HG02884 (cell line): ENCODE data around the gene TNFSF11.
"Not testable (repeated sequence)": the region's sequence is repeated elsewhere in the genome, so short reads cannot be mapped to it uniquely, and the experiment has no call there.

ENCODE experiments used
- ATAC-seq: cut with Tn5 transposase; IDR thresholded peaks from one replicate; pipeline ENCODE4 v1.9.1; 2021; ENCODE audit warnings: mild to moderate bottlenecking, moderate library complexity; ENCODE audit not compliant: unreplicated experiment

Gene TNFSF11

GRCh38 chr13:42559573-42560218 is 14.3 kb upstream of the TNFSF11 start:
- not testable (repeated sequence) for ATAC-seq

DNA sequence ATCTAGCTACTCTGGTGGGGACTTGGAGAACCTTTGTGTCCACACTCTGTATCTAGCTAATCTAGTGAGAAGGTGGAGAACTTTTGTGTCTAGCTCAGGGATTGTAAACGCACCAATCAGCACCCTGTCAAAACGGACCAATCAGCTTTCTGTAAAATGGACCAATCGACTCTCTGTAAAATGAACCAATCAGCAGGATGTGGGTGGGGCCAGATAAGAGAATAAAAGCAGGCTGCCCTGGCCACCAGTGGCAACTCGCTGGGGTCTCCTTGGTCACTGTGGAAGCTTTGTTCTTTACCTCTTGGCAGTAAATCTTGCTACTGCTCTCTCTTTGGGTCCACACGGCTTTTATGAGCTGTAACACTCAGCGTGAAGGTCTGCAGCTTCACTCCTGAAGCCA is 13.6 kb upstream of the TNFSF11 start:
- ATAC-seq: not testable (repeated sequence)

DNA sequence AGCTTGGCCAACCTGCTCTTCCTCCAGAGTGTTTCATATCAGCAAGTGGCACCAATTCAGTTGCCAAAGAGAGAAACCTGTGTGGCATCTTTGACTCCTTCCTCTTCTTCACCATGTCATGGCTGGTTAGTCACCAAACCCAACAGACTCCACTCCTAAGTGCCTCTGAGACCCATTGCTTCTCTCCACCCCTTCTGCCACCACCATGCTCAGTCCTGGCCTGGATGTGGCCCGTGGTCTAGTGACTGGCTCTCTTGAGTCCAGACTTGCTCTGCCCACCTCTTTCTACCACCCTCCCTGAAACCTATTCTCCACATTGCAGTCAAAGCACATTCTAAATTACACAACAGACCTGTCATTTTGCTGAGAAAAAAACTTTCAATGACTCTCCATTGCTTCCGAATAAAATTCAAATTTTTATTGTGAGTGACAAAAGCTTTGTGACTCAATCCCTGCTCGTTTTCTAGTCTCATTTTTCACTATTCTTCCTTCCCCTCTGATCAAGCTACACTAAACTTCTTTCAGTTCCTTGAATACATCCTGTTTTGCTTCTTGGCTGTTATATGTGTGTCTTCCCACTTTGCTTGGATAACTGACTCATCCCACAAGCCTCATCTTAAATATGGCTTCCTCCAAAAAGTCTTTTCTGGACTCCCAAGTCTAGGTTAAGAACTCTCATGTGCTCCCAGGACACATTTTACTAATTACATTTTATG is 12.0 kb upstream of the TNFSF11 start:
- no peak for ATAC-seq

- no peak for ATAC-seq
Measured at GRCh38 chr13:42567906-42568305, 6.0 kb upstream of the TNFSF11 start.

GRCh38 chr13:42569576-42570344 is 4.2 kb upstream of the TNFSF11 start:
- no peak for ATAC-seq

DNA sequence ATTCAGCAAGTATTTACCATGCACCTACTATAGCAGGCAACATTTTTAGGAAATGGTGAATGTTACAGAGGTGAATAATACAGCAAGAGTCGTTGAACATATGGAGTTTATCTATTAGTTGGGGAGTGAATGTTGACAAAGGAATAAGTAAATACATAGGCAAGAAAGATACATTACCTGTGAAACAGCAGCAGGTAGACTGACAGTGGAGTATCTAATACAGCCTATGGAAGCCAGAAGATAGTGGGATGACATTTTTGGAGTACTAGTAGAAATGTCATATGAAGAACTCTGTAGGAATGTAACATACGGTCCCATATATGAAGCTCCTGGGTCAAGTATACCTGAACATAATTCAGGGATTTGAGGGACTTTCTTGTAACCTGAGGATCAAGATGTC is 2.1 kb upstream of the TNFSF11 start:
- no peak for ATAC-seq

DNA sequence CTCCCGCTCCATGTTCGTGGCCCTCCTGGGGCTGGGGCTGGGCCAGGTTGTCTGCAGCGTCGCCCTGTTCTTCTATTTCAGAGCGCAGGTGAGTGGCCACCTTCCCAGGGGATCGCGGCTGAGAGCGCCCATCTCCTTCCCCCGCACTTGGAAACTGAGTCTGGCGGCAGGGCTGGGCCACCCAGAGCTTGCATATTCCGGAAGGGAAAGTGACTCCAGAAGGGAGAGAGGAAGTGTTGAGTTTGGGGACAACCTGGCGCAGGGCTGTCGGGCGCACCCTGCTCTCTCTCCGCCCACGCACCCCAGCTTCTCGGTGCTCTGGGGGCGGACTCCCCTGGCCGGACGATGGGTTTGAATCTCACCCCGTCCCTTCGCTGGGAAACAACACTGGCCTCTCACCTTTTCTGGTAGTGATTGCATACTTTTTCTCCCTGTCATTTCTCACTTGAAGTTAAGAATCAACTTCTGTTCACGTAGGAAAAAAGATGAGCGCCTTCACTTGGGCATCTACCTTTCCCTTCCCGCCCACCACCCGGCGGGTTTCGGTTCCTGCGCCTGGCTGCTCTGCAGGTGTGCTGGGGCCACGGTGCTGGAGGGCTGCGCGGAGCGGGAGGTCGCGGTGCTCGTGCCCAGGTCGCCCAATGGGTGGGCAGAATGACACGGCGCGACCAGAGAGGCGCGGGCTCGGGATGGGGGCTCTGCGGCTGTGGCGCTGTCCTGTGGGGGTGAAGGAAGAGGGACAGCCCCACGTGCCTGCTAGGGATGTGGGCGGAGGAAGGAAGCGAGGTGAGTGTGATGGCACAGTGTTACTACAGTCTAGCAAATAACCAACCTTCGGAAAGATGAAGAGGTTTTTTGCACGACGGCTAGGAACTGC is 721 bp downstream of the TNFSF11 start:
- peak; percentile 56 for ATAC-seq

DNA sequence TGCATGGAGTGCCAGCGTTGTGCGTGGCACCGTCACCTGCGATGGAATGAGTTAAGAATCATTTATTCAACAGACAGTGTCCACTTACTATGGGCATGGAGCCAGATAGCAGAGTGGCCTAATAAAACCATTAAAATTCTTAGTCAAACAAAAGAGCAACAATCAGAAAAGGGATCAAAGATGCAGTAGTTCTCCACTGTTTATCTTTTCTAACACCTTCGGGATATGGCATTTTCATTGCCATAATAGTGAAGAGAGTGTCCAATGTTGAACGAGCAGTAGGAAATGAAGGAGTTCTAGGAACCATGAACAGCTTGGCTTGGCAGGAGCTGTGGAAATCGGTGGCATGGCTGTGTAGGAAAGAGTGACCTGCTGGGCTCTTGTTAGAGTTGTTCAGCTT is 2.0 kb downstream of the TNFSF11 start:
- no peak for ATAC-seq

- ATAC-seq: no peak
Measured at GRCh38 chr13:42577538-42577937, 3.6 kb downstream of the TNFSF11 start.

GRCh38 chr13:42580644-42581043 is 6.7 kb downstream of the TNFSF11 start:
- no peak for ATAC-seq

GRCh38 chr13:42581427-42581826 is 7.5 kb downstream of the TNFSF11 start:
- ATAC-seq: no peak

GRCh38 chr13:42591602-42592001 is 17.6 kb downstream of the TNFSF11 start:
- no peak for ATAC-seq

GRCh38 chr13:42592915-42593900 is 19.3 kb downstream of the TNFSF11 start:
- no peak for ATAC-seq

DNA sequence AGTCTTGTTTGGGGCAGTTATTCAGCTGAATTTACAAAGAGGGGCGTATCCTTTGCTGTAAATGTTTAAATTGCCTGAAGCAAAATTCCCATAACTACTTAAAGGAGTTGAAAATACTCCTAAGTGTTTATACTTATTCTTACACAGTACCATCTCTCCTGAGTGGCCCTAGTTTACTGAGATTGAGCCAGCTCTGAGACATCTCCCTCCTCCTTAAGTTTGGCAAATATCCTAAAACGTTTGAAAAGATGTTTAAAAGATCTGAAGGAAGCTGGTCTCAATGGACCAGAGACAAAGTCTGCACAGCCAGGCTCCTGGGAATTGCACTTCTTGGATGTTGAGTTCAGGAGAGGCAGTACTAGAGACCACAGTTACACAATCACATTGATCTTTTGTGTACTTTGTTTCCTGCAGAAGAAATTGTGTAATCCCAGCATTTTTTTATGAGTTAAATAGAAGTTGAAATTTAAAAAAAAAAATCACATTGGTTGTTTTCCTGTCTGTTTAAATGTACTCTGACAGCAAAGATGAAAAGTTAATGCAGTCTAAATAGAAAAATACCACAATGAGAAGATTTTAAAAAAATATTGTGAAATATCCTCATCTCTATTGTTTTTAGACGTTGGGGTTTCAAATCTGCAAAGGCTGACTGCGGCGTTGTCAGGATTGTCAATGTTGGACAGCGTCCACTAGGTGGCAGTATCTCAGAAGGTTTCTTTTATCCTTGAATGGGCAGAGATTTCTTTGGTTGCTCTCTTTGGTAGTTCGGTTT is 20.7 kb downstream of the TNFSF11 start:
- no peak for ATAC-seq

GRCh38 chr13:42595253-42595571 is 21.3 kb downstream of the TNFSF11 start:
- ATAC-seq: no peak

GRCh38 chr13:42597505-42597904 is 23.6 kb downstream of the TNFSF11 start:
- ATAC-seq: no peak

DNA sequence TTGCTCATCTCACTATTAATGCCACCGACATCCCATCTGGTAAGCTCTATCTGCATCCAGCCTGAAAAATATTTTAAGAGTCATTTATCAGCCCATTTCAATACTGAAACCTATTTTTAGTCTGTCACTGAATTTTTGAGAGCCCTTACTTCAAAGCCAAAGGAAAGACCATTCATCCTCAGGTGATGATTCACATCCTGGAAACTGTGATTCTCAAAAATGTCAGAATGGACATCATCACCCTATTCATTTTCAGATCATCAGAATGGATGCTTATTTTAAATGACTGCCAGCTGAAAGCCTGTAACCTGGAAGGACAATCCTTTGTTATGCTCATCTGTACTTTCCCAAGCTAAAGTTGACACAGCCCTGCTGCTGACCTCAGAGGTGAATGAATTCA is 27.0 kb downstream of the TNFSF11 start:
- ATAC-seq: no peak

- peak; percentile 77 for ATAC-seq
Measured at GRCh38 chr13:42602906-42603305, 29.0 kb downstream of the TNFSF11 start.

- no peak for ATAC-seq
Measured at GRCh38 chr13:42603571-42603970, 29.6 kb downstream of the TNFSF11 start.
